Skin of body (tissue), 2 donors: ENCODE data around the gene KLB. TPM values are rescaled to one million over a fixed set of nuclear protein-coding genes. Genes with fewer than 3 reads are reported as not detected.

Experiments
- DNase-seq: peaks from one replicate; lab custom pipeline; 2025; lab: John Stamatoyannopoulos, UW
- total RNA-seq: library from RNA; depleted of rRNA; stranded (reverse); fragments of >200 nt; gene quantifications from one replicate; pipeline ENCODE4 v1.2.3, GENCODE V29; 2014

Gene KLB
- total RNA-seq, 1 donor from 2014 or later, result 6.4 TPM

DNA sequence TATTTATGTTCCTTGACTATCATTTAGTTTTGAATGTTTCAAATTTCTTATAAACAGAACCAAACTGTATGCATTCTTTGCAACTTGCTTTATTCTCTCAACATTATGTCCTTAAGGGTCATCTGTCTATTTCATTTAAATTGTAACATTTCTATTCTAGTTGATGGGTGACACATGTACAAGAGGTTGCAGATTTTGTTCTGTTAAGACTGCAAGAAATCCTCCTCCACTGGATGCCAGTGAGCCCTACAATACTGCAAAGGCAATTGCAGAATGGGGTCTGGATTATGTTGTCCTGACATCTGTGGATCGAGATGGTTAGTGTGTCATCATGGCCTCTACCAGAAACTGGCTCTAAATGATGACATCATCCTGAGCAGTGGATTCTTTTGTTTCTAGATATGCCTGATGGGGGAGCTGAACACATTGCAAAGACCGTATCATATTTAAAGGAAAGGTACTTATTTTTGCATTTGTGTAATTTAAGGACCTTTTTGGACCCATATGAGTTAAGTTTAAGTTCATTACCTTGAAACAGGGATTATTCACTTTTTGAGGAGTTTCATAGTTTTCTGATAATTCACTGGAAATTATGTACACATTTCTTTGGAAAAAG lies 58.3 kb downstream of the KLB start:
- DNase-seq, result no peak

- DNase-seq, result no peak
These were observed 60.0 kb downstream of the KLB start for GRCh38 chr4:39466747-39467146.

DNA sequence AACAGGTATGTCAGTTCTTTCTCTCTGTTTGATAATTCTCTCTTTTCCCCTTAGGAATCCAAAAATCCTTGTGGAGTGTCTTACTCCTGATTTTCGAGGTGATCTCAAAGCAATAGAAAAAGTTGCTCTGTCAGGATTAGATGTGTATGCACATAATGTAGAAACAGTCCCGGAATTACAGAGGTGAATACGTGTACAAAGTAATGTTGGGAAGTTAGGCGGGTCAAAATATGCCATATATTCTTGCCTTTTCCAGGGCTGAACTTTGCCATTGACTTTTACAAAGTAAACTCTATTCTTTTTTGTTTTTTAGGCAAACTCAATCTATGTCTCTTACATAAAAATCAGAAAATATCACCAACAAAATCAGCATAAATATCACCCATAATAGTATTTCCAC lies 60.7 kb downstream of the KLB start:
- DNase-seq, result no peak

DNA sequence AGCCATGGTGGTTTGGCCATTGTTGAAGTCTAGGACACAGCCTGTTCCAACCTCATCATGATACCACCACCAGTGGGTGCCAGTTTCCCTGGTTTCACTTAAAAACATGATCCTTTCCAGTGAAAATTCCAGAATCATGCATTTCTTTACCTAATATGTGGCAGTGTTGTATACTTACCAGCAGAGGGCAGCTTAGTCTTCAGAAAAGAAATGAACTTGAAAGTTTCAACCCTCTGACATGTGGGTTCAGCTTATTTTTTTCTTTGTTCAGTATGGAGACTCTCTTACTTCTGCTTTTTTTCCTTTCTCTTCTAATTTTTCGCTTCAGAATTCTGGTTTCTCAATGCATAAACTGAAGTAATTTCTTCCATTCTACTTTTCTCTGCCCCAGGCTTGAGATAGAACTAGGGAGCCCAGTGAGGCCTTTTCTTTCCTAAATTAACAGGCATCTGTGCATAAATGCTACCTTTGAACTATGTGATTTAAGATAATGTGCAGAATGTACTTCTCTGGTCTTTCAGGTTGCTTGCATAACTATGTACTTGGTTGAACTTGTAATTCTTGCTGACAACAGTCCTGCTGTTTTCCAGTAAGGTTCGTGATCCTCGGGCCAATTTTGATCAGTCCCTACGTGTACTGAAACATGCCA lies 62.8 kb downstream of the KLB start:
- peak; percentile 56 for DNase-seq

DNA sequence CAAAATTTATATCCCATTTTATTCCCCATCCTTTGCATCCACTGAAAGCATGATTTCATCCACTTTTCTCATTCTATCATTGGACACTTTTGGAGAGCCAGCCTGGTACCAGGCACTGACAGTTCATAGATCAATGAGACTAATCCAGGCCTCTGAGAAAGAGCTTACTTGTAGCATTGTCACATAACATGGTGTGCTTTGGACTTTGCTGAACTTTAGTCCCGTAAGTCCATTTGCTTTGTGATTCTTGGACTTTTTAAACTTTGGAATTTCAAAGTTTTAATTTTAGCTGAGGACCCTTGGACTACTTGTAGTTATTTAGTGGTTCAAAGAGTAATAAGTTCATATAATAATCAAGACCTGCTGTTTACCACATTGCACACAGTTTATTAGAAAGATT lies 63.7 kb downstream of the KLB start:
- no peak for DNase-seq

GRCh38 chr4:39472396-39472795 lies 65.7 kb downstream of the KLB start:
- no peak for DNase-seq

DNA sequence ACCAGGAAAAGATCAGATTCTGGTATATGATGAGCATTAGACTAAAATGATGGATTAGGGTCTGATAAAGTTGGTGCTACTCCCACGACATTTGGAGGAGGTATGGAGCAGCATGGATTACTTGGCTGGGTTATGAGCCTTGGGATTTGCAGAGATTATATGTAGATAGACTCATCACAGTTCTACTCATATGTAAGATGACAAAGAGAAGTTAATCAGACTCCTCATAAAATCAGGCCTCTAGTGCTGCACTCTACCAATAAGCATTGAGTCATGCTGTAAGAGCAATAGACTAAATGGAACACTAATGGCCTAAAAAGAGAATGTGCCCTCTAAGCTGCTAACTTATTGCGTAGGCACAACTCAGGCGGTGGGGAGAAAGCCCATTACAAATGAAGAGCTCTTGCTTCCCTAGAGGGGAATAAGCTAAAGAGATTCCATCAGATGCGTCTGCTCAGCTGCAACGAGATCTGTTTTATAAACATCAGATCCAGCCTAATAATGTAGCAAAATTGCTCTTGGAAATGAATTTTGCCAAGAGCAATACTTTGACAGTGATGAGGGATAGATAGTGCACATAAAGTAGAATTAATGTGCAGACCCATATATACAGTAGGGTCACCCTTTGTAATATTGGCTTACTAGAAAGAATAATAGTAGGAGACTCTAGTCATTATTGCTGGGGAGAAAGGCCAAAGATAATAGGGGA lies 69.6 kb downstream of the KLB start:
- no peak for DNase-seq

DNA sequence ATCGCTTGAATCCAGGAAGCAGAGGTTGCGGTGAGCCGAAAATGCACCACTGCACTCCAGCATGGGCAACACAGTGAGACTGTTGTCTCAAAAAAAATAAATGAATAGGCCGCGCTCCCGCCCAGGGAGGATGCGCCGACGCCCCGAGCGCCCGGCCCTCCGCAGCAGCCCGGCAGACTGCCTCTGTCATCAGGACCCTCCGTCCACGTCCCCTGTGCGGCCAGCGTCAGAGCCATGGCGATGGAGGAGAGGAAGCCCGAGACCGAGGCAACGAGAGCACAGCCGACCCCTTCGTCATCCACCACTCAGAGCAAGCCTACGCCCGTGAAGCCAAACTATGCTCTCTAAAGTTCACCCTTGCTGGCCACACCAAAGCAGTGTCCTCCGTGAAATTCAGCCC lies 73.5 kb downstream of the KLB start:
- no peak for DNase-seq

GRCh38 chr4:39480902-39481695 lies 74.4 kb downstream of the KLB start:
- no peak for DNase-seq

- no peak for DNase-seq
These were observed 78.0 kb downstream of the KLB start for GRCh38 chr4:39484582-39485272.

DNA sequence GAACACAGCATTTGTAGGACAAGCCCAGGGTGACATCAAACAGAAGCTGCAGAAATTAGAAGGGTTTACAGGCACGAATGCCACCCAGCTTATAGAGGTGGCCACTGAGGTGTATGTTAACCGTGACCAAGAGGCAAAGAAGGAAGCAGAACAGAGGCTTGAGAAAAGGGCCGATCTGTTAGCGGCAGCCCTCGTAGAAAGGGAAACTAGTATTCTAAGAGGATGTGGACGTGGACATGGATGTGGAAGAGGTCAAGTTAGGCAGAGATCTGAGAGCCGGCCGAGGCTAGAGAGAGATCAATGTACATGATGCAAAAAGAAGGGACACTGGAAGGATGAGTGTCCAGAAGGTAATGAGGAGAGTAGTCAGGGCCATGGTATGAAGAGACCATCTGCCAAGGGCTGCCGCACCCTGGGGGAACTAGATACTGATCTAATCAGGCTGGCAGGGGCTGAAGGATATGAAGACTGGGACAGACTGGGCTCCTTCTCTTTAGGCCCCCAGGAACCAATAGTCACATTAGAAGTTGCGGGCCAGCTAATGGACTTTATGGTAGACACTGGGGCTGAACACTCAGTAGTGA lies 79.6 kb downstream of the KLB start:
- no peak for DNase-seq

DNA sequence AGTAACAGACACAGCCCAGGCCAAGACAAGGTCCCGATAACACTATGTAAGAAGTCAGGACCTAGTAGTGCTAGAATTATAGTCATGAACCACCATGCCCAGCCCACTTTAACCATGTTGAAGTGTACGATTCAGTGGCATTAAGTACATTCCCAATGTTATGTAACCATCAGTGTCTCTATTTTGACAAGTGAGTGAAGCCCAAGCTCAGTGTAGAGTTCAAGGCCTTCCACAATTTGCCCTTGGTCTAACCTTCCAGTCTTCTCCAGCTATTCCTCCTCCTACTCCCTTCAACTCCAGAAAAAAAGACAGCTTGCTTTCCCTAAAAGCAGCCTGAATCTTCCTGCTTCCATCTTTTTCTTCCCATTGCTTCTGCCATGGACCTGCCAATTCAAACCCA lies 83.6 kb downstream of the KLB start:
- DNase-seq, result no peak

GRCh38 chr4:39494354-39494753 lies 87.6 kb downstream of the KLB start:
- DNase-seq, result no peak

DNA sequence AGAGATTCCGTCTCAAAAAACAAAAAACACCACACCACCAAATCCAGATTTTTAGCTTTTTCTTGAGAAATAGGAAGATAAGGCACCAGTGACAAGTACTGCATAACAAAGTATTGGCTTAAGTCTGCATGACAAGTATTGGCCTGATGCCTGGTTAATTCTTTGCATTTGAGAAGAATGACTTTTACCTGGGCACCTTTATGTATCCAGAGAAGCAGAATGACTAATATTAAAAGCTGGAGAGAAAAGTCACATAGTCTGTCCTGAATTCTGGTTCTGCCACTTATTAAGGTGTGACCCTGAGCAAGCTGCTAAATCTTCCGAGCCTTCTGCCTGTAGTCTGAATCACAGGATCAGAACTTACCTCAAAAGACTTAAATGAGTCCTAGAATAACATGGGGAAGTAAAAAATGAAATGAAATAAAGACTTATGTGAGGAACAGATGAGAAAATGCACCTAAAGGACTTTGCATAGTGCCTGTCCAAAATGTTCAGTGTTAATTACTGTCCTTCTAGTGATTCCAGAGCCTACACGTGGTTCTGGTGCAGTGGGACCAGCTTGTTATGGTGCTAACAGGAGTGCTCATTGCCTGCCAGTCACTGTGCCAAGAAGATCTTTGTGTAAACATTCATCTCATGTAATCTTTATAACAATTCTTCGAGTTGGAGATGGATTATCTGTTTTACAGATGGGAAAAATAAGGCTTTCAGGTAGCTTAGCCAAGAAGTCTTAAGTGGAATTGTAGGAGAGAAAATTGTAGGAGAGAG lies 88.9 kb downstream of the KLB start:
- no peak for DNase-seq

DNA sequence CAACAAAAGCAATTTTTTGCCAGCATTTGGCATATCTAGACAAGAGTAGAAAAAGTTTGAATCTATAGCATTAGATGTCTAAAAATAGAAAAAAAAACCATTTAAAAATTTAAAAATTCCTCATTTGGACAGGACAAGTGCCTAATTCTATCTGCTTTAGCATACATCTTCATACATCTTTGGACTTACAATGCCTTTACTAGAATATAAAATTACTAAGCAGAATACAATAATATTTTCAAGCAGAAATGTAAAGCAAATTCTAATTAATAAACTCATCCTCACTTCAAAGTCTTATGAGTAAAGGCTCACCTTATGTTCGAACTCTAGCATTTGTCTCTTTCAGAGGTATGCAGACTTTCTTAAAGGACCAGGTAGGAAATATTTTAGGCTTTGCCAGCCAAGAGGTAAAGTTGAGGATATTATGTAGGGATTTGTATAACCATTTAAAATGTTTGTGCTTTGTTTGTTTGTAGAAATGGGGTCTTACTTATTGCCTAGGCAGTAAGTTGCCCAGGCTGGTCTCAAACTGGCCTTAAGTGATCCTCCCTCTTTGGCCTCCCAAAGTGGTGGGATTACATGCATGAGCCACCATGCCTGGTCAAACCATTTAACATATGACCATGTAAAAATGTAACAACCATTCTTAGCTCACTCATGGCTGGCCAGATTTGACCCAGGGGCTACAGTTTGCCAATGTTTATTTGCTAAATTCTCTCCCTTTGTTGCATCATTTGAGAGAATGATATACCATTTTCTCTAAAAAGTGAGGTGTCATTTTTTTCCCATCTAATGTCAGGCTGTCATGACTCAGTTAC lies 91.4 kb downstream of the KLB start:
- DNase-seq, result no peak

GRCh38 chr4:39498727-39499020 lies 91.9 kb downstream of the KLB start:
- no peak for DNase-seq
